Common myeloid progenitor, CD34-positive (primary cell): ENCODE results near the gene RND2.

ENCODE experiments used
- CTCF ChIA-PET: fragments of 350-600 bp; sonication (Branson Sonifier 250); formaldehyde crosslinking; loops from one replicate; lab custom pipeline; 2021; ENCODE audit warnings: antibody characterized with exemption; lab: Charles Lee
- POLR2A ChIA-PET: fragments of 350-600 bp; sonication (Branson Sonifier 250); formaldehyde crosslinking; loops from one replicate; lab custom pipeline; 2021; ENCODE audit warnings: antibody characterized with exemption; lab: Charles Lee
- DNase-seq, 3 donors: peaks; one replicate each; pipeline versions ENCODE4 v3.0.0 to v3.0.0-alpha.2; 2013
- H3K27ac ChIP-seq, 2 experiments: 1 replicate in 1 of 2; 2 replicates in 1 of 2; pipeline ENCODE4 v1.7.0; 2013; ENCODE audit warnings: inconsistent platforms in 2 of 2, low read length in 2 of 2, mild to moderate bottlenecking in 2 of 2, low read depth in 1 of 2, moderate library complexity in 1 of 2; ENCODE audit not compliant: severe bottlenecking in 2 of 2, insufficient read depth in 1 of 2, poor library complexity in 1 of 2
- H3K27me3 ChIP-seq, 5 experiments: replicated peaks in 2 of 5; 1 replicate in 3 of 5; 2 replicates in 2 of 5; pipeline versions ENCODE4 v1.6.1 to v1.7.0; 2013; ENCODE audit warnings: low read length in 4 of 5, mild to moderate bottlenecking in 2 of 5, moderate library complexity in 2 of 5, inconsistent platforms in 1 of 5; ENCODE audit not compliant: insufficient read depth in 5 of 5, control insufficient read depth in 4 of 5
- H3K36me3 ChIP-seq, 4 experiments: 1 replicate in 2 of 4; 2 replicates in 2 of 4; pipeline versions ENCODE4 v1.6.1 to v1.7.0; 2013; ENCODE audit warnings: low read length in 3 of 4, control low read depth in 1 of 4, mild to moderate bottlenecking in 1 of 4; ENCODE audit not compliant: control insufficient read depth in 4 of 4, insufficient read depth in 4 of 4
- H3K4me1 ChIP-seq, 4 experiments: 1 replicate in 3 of 4; 2 replicates in 1 of 4; pipeline versions ENCODE4 v1.6.1 to v1.7.1; 2013; ENCODE audit warnings: low read length in 3 of 4, mild to moderate bottlenecking in 3 of 4, control low read depth in 1 of 4, inconsistent platforms in 1 of 4, moderate library complexity in 1 of 4; ENCODE audit not compliant: control insufficient read depth in 4 of 4, insufficient read depth in 4 of 4; ENCODE audit errors: control extremely low read depth in 1 of 4
- H3K4me3 ChIP-seq, 7 experiments: 1 replicate in 4 of 7; 2 replicates in 3 of 7; pipeline versions ENCODE4 v1.5.1 to v1.7.0; 2013; ENCODE audit warnings: mild to moderate bottlenecking in 7 of 7, low read length in 6 of 7, moderate library complexity in 6 of 7, inconsistent platforms in 2 of 7, low read depth in 2 of 7, control low read depth in 1 of 7; ENCODE audit not compliant: insufficient read depth in 4 of 7, control insufficient read depth in 1 of 7; ENCODE audit errors: extremely low read depth in 1 of 7
- H3K9me3 ChIP-seq, 5 experiments: 1 replicate in 4 of 5; 2 replicates in 1 of 5; pipeline versions ENCODE4 v1.6.1 to v1.7.1; 2013; ENCODE audit warnings: low read length in 4 of 5, mild to moderate bottlenecking in 2 of 5, inconsistent platforms in 1 of 5, low read depth in 1 of 5, moderate library complexity in 1 of 5; ENCODE audit not compliant: control insufficient read depth in 4 of 5, insufficient read depth in 2 of 5; ENCODE audit errors: control extremely low read depth in 1 of 5
- WGBS: methylation state at CpG from one replicate; pipeline ENCODE4 v1.1.5; 2013; ENCODE audit not compliant: insufficient coverage; 5-methylcytosine and 5-hydroxymethylcytosine counted together

RND2 gene

GRCh38 chr17:43033948-43034881, 9.2 kb downstream of the RND2 start:
- CTCF ChIA-PET: no interaction called here
- H3K27ac ChIP-seq: no peak overlapping the region
- 83% methylated on average over 5 of the region's 12 CpGs for WGBS
- POLR2A ChIA-PET: interaction anchor here (0.6 kb wide), 1 partner anchor 21 kb away, joined by 3 read pairs; no protein-coding TSS in a partner anchor
- H3K4me1 ChIP-seq: no peaks in the 10 kb centered on the region
- no peak overlapping the region for H3K4me3 ChIP-seq
- peaks cover 0 to 3% (median 0%) of the 10 kb centered on the region in 4 experiments for H3K36me3 ChIP-seq
- DNase-seq: no peak
- H3K9me3 ChIP-seq: no peaks in the 10 kb centered on the region
- H3K27me3 ChIP-seq: no peaks in the 10 kb centered on the region

- H3K36me3 ChIP-seq: peaks cover 0 to 3% (median 0%) of the 10 kb centered on the region in 4 experiments
- no peak overlapping the region for H3K27ac ChIP-seq
- no peaks in the 10 kb centered on the region for H3K9me3 ChIP-seq
- H3K27me3 ChIP-seq: no peaks in the 10 kb centered on the region
- ChIA-PET POLR2A (no interaction called here), CTCF (no interaction called here)
- no peak overlapping the region for H3K4me3 ChIP-seq
- WGBS: 100% methylated on average over 3 of the region's 3 CpGs
- DNase-seq: no peak
- no peaks in the 10 kb centered on the region for H3K4me1 ChIP-seq
Measured at GRCh38 chr17:43034894-43035293, 9.9 kb downstream of the RND2 start.

GRCh38 chr17:43039646-43040045, 14.6 kb downstream of the RND2 start:
- no CpG with 5 or more reads among the region's 2 CpGs for whole genome bisulfite sequencing
- Histone ChIP-seq H3K36me3 (peaks cover 3 to 20% (median 5%) of the 10 kb centered on the region in 4 experiments), H3K4me1 (no peaks in the 10 kb centered on the region), H3K4me3 (no peak overlapping the region), H3K9me3 (no peaks in the 10 kb centered on the region), H3K27me3 (no peaks in the 10 kb centered on the region), H3K27ac (no peak overlapping the region)
- CTCF ChIA-PET: interaction anchor here (1.3 to 2.1 kb wide), 2 partner anchors 8 to 15 kb away, joined by 4 read pairs; no protein-coding TSS in a partner anchor
- no peak for DNase-seq
- POLR2A ChIA-PET: no interaction called here

GRCh38 chr17:43040655-43041054, 15.6 kb downstream of the RND2 start:
- POLR2A ChIA-PET: no interaction called here
- Histone ChIP-seq H3K9me3 (no peaks in the 10 kb centered on the region), H3K36me3 (peaks cover 0 to 28% (median 5%) of the 10 kb centered on the region in 4 experiments), H3K4me3 (no peak overlapping the region), H3K27me3 (no peaks in the 10 kb centered on the region), H3K27ac (no peak overlapping the region), H3K4me1 (no peaks in the 10 kb centered on the region)
- no peak for DNase-seq
- WGBS: no CpG with 5 or more reads among the region's 2 CpGs
- CTCF ChIA-PET: interaction anchor here (2.1 kb wide), 1 partner anchor 9 kb away, joined by 4 read pairs; no protein-coding TSS in a partner anchor

- no peak overlapping the region for H3K27ac ChIP-seq
- no peak overlapping the region for H3K4me3 ChIP-seq
- no peaks in the 10 kb centered on the region for H3K27me3 ChIP-seq
- WGBS: 98% methylated on average over 5 of the region's 5 CpGs
- peak in 1 of 3 donors; percentile 31 for DNase-seq
- H3K9me3 ChIP-seq: no peaks in the 10 kb centered on the region
- ChIA-PET CTCF (interaction anchor here (0.9 to 2.1 kb wide), 4 partner anchors 11 to 442 kb away, joined by 3 to 4 read pairs (median 4); partner anchors contain the start of gene DHX8), POLR2A (interaction anchor here (1.2 kb wide), 1 partner anchor 44 kb away, joined by 3 read pairs; the partner anchor contains the start of gene RPL27)
- H3K36me3 ChIP-seq: peaks cover 0 to 31% (median 8%) of the 10 kb centered on the region in 4 experiments
- no peaks in the 10 kb centered on the region for H3K4me1 ChIP-seq
Measured at GRCh38 chr17:43042025-43042628, 17.1 kb downstream of the RND2 start.

- DNase-seq: no peak
- Histone ChIP-seq H3K4me3 (no peak overlapping the region), H3K36me3 (peaks cover 6 to 36% (median 11%) of the 10 kb centered on the region in 4 experiments), H3K4me1 (no peaks in the 10 kb centered on the region), H3K27ac (no peak overlapping the region), H3K9me3 (no peaks in the 10 kb centered on the region), H3K27me3 (no peaks in the 10 kb centered on the region)
- ChIA-PET CTCF (interaction anchor here (0.6 to 1.5 kb wide), 2 partner anchors 20 to 31 kb away, joined by 3 to 4 read pairs; no protein-coding TSS in a partner anchor), POLR2A (interaction anchor here (0.5 to 1.2 kb wide), 2 partner anchors 45 to 415 kb away, joined by 3 read pairs; partner anchors contain the start of gene RPL27)
Measured at GRCh38 chr17:43043307-43043706, 18.3 kb downstream of the RND2 start.
